Naive thymus-derived CD4-positive, alpha-beta T cell (primary cell): ENCODE measurements around the gene TMEM271. TPM values are rescaled to one million over a fixed set of nuclear protein-coding genes. Genes with fewer than 3 reads are reported as not detected.
"Not testable (repeated sequence)": the region's sequence is repeated elsewhere in the genome, so short reads cannot be mapped to it uniquely, and the experiment has no call there.

ENCODE experiments used
- ATAC-seq: fragments of 150-1000 bp; cut with Tn5 transposase; 2 replicates; pipeline ENCODE4 v1.10.0; 2021; ENCODE audit warnings: mild to moderate bottlenecking, moderate library complexity
- CTCF ChIA-PET: fragments of 350-600 bp; sonication (Branson Sonifier 250); formaldehyde crosslinking; loops from one replicate; lab custom pipeline; 2021; ENCODE audit warnings: antibody characterized with exemption; lab: Charles Lee
- POLR2A ChIA-PET: fragments of 350-600 bp; sonication (Branson Sonifier 250); formaldehyde crosslinking; loops from one replicate; lab custom pipeline; 2021; ENCODE audit warnings: antibody characterized with exemption, inconsistent platforms; lab: Charles Lee
- DNase-seq, 9 donors: peaks; one replicate each; pipeline versions ENCODE4 v3.0.0 to v3.0.0-alpha.2; 2020 to 2022; ENCODE audit warnings: mixed read lengths in 1 of 9
- H3K27ac ChIP-seq: one replicate; pipeline ENCODE4 v1.7.0; 2013; ENCODE audit warnings: mild to moderate bottlenecking, low read depth, low read length, moderate library complexity
- H3K27me3 ChIP-seq, 2 donors: one replicate each; pipeline ENCODE4 v1.7.0; 2013; ENCODE audit warnings: low read length in 2 of 2, mild to moderate bottlenecking in 2 of 2, moderate library complexity in 2 of 2; ENCODE audit not compliant: control insufficient read depth in 2 of 2, insufficient read depth in 2 of 2
- H3K36me3 ChIP-seq, 3 experiments: 1 replicate in 2 of 3; 2 replicates in 1 of 3; pipeline ENCODE4 v1.7.0; 2013; ENCODE audit warnings: low read length in 3 of 3, mild to moderate bottlenecking in 3 of 3, moderate library complexity in 1 of 3; ENCODE audit not compliant: insufficient read depth in 3 of 3, control insufficient read depth in 2 of 3
- H3K4me1 ChIP-seq, 2 donors: one replicate each; pipeline ENCODE4 v1.7.0; 2013; ENCODE audit warnings: low read length in 2 of 2, mild to moderate bottlenecking in 2 of 2, moderate library complexity in 1 of 2; ENCODE audit not compliant: control insufficient read depth in 2 of 2, insufficient read depth in 2 of 2
- H3K4me3 ChIP-seq: 2 replicates; pipeline ENCODE4 v1.7.0; 2013; ENCODE audit warnings: mild to moderate bottlenecking, low read length
- H3K9me3 ChIP-seq, 3 experiments: 1 replicate in 2 of 3; 2 replicates in 1 of 3; pipeline ENCODE4 v1.7.0; 2013; ENCODE audit warnings: low read length in 3 of 3; ENCODE audit not compliant: control insufficient read depth in 2 of 3
- H3K27ac Mint-ChIP-seq, 9 donors: one replicate each; pipeline ENCODE4 v1.8.0; 2020 to 2022; ENCODE audit warnings: mixed read lengths in 9 of 9, mild to moderate bottlenecking in 8 of 9, moderate library complexity in 5 of 9, inconsistent platforms in 2 of 9
- H3K27me3 Mint-ChIP-seq, 5 donors: one replicate each; pipeline ENCODE4 v1.8.0; 2021 to 2022; ENCODE audit warnings: mixed read lengths in 5 of 5, mild to moderate bottlenecking in 1 of 5
- H3K36me3 Mint-ChIP-seq, 5 donors: one replicate each; pipeline ENCODE4 v1.8.0; 2020 to 2022; ENCODE audit warnings: mixed read lengths in 5 of 5, mild to moderate bottlenecking in 3 of 5, inconsistent platforms in 1 of 5
- H3K4me1 Mint-ChIP-seq, 7 donors: one replicate each; pipeline ENCODE4 v1.8.0; 2020 to 2022; ENCODE audit warnings: mixed read lengths in 7 of 7, mild to moderate bottlenecking in 3 of 7, inconsistent platforms in 1 of 7
- H3K4me3 Mint-ChIP-seq, 10 donors: one replicate each; pipeline ENCODE4 v1.8.0; 2020 to 2022; ENCODE audit warnings: mild to moderate bottlenecking in 10 of 10, mixed read lengths in 10 of 10, moderate library complexity in 6 of 10, inconsistent platforms in 2 of 10
- H3K9me3 Mint-ChIP-seq, 11 donors: one replicate each; pipeline ENCODE4 v1.8.0; 2020 to 2022; ENCODE audit warnings: mixed read lengths in 11 of 11, mild to moderate bottlenecking in 4 of 11, inconsistent platforms in 1 of 11, moderate library complexity in 1 of 11
- intact Hi-C, 2 donors: fragments of 100-400 bp; cut with micrococcal nuclease; formaldehyde crosslinking; loops; one replicate each; pipeline ENCODE4 v1.15.1; 2023
- polyA plus RNA-seq, 2 donors: library from polyadenylated mRNA; unstranded; fragments of 300-500 nt; fragmentation: Illumina TruSeq; gene quantifications; one replicate each; pipeline ENCODE4 v1.2.3, GENCODE V29; 2021
- total RNA-seq, 6 experiments: library from RNA in 5 of 6; stranded (reverse) in 5 of 6; gene quantifications; 1 replicate in 5 of 6; 2 replicates in 1 of 6; pipeline ENCODE4 v1.2.3 and lab custom pipeline; 2021 to 2026

The TMEM271 gene
- total and polyA plus RNA-seq, 7 experiments from 2014 or later: not detected

- Histone ChIP-seq H3K4me1 (no peaks in the 10 kb centered on the region), H3K27me3 (no peaks in the 10 kb centered on the region), H3K36me3 (no peaks in the 10 kb centered on the region), H3K27ac (no peak overlapping the region), H3K4me3 (no peak overlapping the region), H3K9me3 (no peaks in the 10 kb centered on the region)
- peaks cover 0 to 5% (median 0%) of the 10 kb centered on the region in 5 donors for H3K36me3 Mint-ChIP-seq
- peaks cover 4 to 35% (median 31%) of the 10 kb centered on the region in 5 donors for H3K27me3 Mint-ChIP-seq
- no peak for DNase-seq
- intact Hi-C loops: no loop called here
- no peak overlapping the region for H3K4me3 Mint-ChIP-seq
- H3K27ac Mint-ChIP-seq: peak overlapping the region in 1 of 9 donors; percentile 62
- ChIA-PET CTCF (no interaction called here), POLR2A (no interaction called here)
- peaks cover 0 to 10% (median 5%) of the 10 kb centered on the region in 7 donors for H3K4me1 Mint-ChIP-seq
- no peak for ATAC-seq
- H3K9me3 Mint-ChIP-seq: peaks cover 0 to 11% (median 0%) of the 10 kb centered on the region in 11 donors
Measured at GRCh38 chr4:600850-601515, 24.9 kb upstream of the TMEM271 start.

DNA sequence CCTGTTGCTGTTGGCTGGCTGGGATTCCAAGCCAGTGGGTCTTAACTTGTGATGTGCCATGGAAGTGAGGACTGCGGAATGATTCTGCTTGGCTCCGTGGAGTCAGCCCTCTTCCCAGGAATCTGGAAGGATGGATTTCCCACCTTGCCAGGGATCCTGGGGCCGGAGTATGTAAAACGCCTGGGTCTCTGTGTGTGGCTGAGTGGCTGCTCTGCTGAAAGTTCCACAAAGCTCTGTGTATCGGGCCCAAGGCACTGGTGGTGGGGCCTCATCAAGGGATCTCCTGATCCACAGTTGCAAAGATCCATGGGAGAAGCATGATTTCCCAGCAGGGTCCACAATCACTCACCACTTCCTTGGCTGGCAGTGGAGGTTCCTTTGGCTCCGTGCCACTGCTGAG is 24.1 kb upstream of the TMEM271 start:
- ATAC-seq (no peak), DNase-seq (no peak)
- Mint-ChIP-seq H3K4me3 (no peak overlapping the region), H3K27ac (no peak overlapping the region), H3K36me3 (peaks cover 0 to 5% (median 0%) of the 10 kb centered on the region in 5 donors), H3K27me3 (peaks cover 7 to 35% (median 32%) of the 10 kb centered on the region in 5 donors), H3K4me1 (peaks cover 0 to 6% (median 5%) of the 10 kb centered on the region in 7 donors), H3K9me3 (peaks cover 0 to 8% (median 3%) of the 10 kb centered on the region in 11 donors)
- no peak overlapping the region for H3K27ac ChIP-seq
- H3K27me3 ChIP-seq: no peaks in the 10 kb centered on the region
- ChIA-PET CTCF (no interaction called here), POLR2A (no interaction called here)
- H3K9me3 ChIP-seq: no peaks in the 10 kb centered on the region
- intact Hi-C loops: no loop called here
- H3K4me3 ChIP-seq: no peak overlapping the region
- H3K36me3 ChIP-seq: no peaks in the 10 kb centered on the region
- no peaks in the 10 kb centered on the region for H3K4me1 ChIP-seq

DNA sequence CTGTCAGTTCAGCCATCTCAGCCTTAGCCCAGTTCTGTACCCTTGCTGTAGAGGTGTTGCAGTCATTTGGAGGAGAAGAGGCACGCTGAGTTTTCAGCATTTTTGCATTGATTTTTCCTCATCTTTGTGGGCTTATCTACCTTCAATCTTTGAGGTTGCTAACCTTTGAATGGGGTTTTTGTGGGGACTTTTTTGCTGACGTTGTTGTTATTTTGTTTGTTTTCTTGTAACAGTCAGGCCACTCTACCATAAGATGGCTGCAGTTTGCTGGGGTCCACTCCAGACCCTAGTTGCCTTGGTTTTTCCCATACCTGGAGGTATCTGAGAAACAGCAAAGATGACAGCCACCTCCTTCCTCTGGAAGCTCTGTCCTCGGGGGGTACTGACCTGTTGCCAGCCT is 22.8 kb upstream of the TMEM271 start:
- Mint-ChIP-seq H3K4me1 (peaks cover 0 to 4% (median 3%) of the 10 kb centered on the region in 7 donors), H3K27me3 (peaks cover 7 to 44% (median 32%) of the 10 kb centered on the region in 5 donors), H3K9me3 (peaks cover 0 to 17% (median 10%) of the 10 kb centered on the region in 11 donors), H3K4me3 (no peak overlapping the region), H3K27ac (no peak overlapping the region), H3K36me3 (peaks cover 0 to 5% (median 0%) of the 10 kb centered on the region in 5 donors)
- H3K36me3 ChIP-seq: no peaks in the 10 kb centered on the region
- no peak for DNase-seq
- intact Hi-C loops: no loop called here
- H3K4me3 ChIP-seq: no peak overlapping the region
- ChIA-PET POLR2A (no interaction called here), CTCF (no interaction called here)
- H3K9me3 ChIP-seq: no peaks in the 10 kb centered on the region
- ATAC-seq: no peak
- no peak overlapping the region for H3K27ac ChIP-seq
- no peaks in the 10 kb centered on the region for H3K4me1 ChIP-seq
- H3K27me3 ChIP-seq: no peaks in the 10 kb centered on the region

DNA sequence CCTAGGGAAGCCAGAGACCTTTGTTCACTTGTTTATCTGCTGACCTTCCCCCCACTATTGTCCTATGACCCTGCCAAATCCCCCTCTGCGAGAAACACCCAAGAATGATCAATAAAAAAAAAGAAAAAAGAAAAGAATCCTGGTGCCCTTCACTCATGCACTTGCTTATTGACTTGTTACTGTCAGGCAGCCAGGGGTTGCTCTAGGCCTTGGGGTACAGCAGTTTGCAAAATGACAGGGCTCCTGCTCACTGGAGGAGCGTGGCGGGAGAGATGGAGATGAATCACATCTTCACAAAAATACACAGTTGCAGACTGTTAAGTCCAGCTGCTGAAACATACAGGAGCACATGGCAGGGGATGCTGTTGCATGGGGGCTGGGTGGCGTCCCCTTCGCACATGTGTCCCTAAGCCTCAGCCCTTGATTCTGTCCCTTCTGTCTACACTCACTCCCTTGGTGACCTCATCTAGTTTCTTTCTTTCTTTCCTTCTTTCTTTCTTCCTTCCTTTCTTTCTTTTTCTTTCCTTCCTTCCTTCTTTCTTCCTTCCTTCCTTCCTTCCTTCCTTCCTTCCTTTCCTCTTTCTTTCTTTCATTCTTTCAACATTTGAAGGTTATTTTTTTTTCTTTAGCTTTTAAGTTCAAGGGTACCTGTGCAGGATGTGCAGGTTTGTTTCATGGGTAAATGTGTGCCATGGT is 16.9 kb upstream of the TMEM271 start:
- no peaks in the 10 kb centered on the region for H3K9me3 ChIP-seq
- intact Hi-C loops: no loop called here
- Mint-ChIP-seq H3K9me3 (peaks cover 3 to 29% (median 14%) of the 10 kb centered on the region in 11 donors), H3K27me3 (peaks cover 8 to 46% (median 26%) of the 10 kb centered on the region in 5 donors), H3K4me1 (no peaks in the 10 kb centered on the region), H3K4me3 (no peak overlapping the region), H3K27ac (no peak overlapping the region), H3K36me3 (peaks cover 0 to 7% (median 3%) of the 10 kb centered on the region in 5 donors)
- no peak overlapping the region for H3K27ac ChIP-seq
- no peak overlapping the region for H3K4me3 ChIP-seq
- H3K36me3 ChIP-seq: no peaks in the 10 kb centered on the region
- no peak for ATAC-seq
- ChIA-PET POLR2A (no interaction called here), CTCF (interaction anchor here (0.7 kb wide), 1 partner anchor 9 kb away, joined by 3 read pairs; no protein-coding TSS in a partner anchor)
- no peaks in the 10 kb centered on the region for H3K27me3 ChIP-seq
- no peak for DNase-seq
- H3K4me1 ChIP-seq: no peaks in the 10 kb centered on the region

DNA sequence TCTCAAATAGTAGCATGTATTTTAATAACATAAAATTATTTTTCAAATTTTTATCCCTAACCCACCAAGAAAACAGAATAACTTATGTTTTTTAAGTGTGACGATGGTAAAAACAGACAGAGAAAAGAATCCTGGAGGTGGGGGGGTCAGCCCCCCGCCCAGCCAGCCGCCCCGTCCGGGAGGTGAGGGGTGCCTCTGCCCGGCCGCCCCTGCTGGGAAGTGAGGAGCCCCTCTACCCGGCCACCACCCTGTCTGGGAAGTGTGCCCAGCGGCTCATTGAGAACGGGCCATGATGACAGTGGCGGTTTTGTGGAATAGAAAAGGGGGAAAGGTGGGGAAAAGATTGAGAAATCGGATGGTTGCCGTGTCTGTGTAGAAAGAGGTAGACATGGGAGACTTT is 16.1 kb upstream of the TMEM271 start:
- H3K4me3 ChIP-seq: not testable (repeated sequence)
- H3K27me3 Mint-ChIP-seq: peaks cover 8 to 50% (median 30%) of the 10 kb centered on the region in 5 donors

GRCh38 chr4:590313-590841 is 14.3 kb upstream of the TMEM271 start:
- peaks cover 0 to 2% (median 0%) of the 10 kb centered on the region in 7 donors for H3K4me1 Mint-ChIP-seq
- no peaks in the 10 kb centered on the region for H3K36me3 ChIP-seq
- no peak overlapping the region for H3K4me3 Mint-ChIP-seq
- DNase-seq: no peak
- H3K4me3 ChIP-seq: no peak overlapping the region
- peaks cover 0 to 7% (median 4%) of the 10 kb centered on the region in 5 donors for H3K36me3 Mint-ChIP-seq
- peaks cover 2 to 46% (median 44%) of the 10 kb centered on the region in 5 donors for H3K27me3 Mint-ChIP-seq
- intact Hi-C loops: no loop called here
- POLR2A ChIA-PET: no interaction called here
- no peaks in the 10 kb centered on the region for H3K9me3 ChIP-seq
- H3K27me3 ChIP-seq: no peaks in the 10 kb centered on the region
- H3K4me1 ChIP-seq: no peaks in the 10 kb centered on the region
- no peak overlapping the region for H3K27ac Mint-ChIP-seq
- H3K9me3 Mint-ChIP-seq: peaks cover 3 to 49% (median 14%) of the 10 kb centered on the region in 11 donors
- ATAC-seq: no peak
- no peak overlapping the region for H3K27ac ChIP-seq
- CTCF ChIA-PET: no interaction called here

More for the DNA sequence above, 16.1 kb upstream of the TMEM271 start:
- intact Hi-C loops, H3K4me1 ChIP-seq, H3K9me3 ChIP-seq, H3K27ac ChIP-seq, H3K36me3 Mint-ChIP-seq, H3K4me1 Mint-ChIP-seq, H3K4me3 Mint-ChIP-seq, H3K27ac Mint-ChIP-seq, ATAC-seq, POLR2A ChIA-PET, CTCF ChIA-PET, H3K27me3 ChIP-seq, DNase-seq, H3K36me3 ChIP-seq: not testable (repeated sequence)
- peaks cover 3 to 37% (median 14%) of the 10 kb centered on the region in 11 donors for H3K9me3 Mint-ChIP-seq
